GM21528 (cell line): ENCODE results near the gene SNX22.
A peak's percentile ranks its signal among the peaks of the same experiment; 100 is the strongest.
"Not testable (repeated sequence)": the region's sequence is repeated elsewhere in the genome, so short reads cannot be mapped to it uniquely, and the experiment has no call there.

Experiments
- ATAC-seq: cut with Tn5 transposase; IDR thresholded peaks from one replicate; pipeline ENCODE4 v1.9.1; 2021; ENCODE audit warnings: mild to moderate bottlenecking, moderate library complexity; ENCODE audit not compliant: unreplicated experiment, low FRiP score

SNX22 gene

DNA sequence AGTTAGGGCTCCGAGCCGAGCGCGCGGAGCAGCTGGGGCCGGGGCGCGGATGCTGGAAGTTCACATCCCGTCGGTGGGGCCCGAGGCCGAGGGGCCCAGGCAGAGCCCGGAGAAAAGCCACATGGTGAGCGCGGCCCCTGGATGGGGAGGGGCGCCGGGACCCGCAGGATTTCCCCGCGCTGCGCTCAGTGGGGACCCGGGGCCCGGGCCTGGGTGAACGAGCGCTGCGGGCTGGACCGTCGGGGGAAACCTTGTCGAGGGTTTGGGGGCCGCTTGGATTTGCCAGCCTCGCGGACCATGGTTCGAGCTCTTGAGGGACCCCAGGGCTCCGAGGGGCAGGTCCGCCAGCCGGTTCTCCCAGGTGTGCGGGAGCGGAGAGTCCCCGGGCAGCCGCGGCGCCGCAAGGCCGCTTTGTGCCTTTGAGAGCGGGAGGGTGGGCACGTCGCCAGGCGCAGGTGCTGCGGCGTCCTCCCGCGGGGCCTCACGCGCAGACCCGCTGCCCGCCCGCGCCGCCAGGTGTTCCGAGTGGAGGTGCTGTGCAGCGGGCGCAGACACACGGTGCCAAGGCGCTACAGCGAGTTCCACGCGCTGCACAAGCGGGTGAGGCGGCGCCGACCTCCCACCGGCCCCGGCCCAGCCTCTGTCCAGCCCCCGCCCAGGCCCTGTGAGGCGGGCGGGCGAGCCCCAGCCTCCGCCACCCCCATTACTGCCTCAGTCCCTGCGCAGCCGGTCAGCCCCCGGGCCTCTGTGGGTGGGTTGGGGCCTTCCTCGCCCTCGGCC lies at the start of gene SNX22:
SNX22 (plus strand) TSS at position 5 of the 780 bp plus-strand sequence; CDS start at position 50, 45 bp downstream.
- peak; percentile 11 for ATAC-seq

DNA sequence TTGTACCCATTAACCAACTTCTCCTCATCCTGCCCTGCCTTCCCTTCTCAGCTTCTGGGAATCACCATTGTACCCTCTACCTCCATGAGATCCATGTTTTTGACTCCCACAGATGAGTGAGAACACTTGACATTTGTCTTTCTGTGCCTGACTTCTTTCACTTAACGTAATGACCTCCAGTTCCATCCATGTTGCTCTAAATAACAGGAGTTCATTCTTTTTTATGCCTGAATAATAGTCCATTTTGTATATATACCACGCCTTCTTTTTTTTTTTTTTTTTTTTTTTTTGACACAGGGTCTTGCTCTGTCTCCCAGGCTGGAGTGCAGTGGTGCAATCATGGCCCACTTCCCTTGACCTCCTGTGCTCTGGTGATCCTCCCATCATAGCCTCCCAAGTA lies 49.0 kb upstream of the SNX22 start:
- ATAC-seq: no peak

DNA sequence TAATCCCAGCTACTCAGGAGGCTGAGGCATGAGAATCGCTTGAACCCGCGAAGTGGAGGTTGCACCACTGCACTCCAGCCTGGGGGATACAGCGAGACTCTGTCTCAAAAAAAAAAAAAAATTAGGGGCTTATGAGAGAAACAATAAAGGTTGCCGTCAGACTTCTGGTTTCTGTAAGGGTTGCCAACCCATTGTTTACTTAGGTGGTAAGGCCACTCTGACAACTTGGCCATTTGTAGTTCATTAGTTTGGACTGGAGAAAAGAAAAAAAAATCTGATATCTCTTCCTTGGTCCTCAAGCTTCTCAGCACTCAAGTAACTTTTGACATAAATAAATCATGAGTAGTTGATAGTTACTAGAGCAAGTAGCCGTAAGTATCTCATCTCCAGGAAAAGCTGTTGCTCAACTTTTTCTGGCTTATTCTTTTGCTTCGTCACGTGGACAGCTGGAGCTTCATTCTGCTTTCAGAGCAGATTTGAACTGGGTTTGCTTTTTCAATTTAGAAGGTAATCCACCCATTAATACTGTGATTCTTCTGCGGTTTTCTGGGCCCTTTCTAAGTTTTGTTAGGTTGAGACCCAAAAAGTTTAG lies 46.3 kb upstream of the SNX22 start:
- ATAC-seq: no peak

DNA sequence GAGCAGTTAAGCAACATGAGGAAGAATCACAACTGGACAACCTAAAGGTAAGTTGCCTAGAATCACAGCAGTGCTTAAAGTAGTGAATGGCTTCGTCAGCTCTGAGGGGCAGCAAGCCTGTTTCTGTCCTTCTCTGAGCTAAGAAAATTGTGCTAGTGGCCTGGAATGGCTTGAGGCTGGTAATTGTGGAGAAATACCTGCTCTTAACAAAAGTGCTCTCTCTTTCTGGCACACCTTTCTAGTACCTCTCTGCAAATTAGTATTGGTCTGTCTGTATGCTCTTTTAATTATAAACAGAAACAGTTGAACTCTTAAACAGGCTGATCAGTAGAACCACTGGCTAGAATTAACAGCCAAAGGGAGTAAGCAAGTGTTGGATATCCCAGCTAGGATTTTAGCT lies 44.2 kb upstream of the SNX22 start:
- ATAC-seq: no peak

DNA sequence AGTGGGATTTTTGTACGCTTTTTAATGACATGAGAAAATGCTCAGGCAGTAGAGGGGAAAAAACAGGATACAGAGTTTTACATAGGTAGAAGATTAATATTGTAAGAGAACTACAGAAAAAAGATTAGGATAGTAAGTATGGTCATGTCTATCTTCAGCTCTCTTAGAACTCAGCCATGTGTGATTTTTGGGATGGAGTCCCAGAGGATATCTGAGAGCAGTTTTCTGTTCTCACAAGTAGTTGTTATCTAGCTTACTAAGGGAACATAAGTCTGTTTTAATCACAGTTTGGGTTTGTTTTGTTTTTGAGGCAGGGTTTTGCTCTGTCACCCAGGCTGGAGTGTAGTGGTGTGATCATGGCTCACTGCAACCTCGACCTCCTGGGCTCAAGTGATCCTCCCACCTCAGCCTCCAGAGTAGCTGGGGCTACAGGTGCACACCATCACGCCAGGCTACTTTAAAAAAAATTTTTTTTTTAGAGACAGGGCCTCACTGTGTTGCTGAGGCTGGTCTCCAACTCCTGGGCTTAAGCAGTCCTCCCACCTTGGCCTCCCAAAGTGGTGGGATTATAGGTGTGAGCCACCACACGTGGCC lies 41.3 kb upstream of the SNX22 start:
- ATAC-seq: not testable (repeated sequence)

DNA sequence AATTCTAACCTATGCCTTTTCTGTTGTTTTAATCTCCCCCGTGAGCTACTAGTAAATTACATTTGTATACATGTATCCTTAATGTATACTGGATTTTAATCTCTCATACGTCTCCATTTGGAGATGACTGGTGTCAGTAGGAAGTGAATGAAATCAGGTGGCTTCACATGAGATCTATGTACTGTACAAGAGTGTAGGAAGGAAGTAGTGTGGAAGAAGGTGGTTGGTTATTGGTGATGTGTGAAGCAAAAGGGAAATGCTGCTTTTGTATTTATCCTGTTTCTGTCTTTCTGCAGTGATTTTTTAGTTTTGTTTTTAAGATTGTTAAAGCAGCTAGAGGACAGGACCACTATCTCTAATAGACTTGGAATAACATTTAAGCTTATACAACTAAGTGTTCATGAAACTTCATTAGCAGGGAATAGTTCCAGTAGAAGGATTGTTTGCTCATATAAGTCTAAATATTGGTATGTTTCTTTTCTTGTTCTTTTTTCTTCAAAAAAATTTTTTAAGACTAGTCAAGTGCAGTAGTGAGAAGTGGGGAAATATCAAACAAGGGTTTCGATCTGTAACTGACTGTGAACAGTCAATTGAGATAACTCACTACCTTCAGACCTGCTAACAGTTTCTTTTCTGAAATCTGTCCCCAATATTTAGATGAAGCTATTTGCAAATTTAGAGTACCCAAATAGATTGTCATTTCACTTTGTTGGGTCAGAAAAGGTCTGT lies 40.4 kb upstream of the SNX22 start:
- ATAC-seq: no peak

DNA sequence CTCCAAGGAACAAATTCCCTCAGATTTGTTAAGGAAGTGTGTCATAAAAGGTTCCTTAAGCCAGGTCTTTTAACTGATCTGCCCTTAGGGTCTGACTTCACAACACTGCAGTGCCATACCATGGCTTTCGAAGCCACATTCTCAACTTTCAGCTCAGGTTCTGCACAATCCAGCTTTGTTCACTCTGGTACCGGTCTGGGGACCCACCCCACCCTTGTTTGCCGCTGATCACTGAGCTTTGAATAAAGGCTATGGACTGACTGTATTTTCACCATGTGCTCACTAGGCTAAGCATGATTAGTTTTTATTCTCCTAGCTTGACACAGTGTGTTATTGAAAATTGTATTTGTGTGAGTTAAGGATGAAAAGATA lies 39.9 kb upstream of the SNX22 start:
- no peak for ATAC-seq

DNA sequence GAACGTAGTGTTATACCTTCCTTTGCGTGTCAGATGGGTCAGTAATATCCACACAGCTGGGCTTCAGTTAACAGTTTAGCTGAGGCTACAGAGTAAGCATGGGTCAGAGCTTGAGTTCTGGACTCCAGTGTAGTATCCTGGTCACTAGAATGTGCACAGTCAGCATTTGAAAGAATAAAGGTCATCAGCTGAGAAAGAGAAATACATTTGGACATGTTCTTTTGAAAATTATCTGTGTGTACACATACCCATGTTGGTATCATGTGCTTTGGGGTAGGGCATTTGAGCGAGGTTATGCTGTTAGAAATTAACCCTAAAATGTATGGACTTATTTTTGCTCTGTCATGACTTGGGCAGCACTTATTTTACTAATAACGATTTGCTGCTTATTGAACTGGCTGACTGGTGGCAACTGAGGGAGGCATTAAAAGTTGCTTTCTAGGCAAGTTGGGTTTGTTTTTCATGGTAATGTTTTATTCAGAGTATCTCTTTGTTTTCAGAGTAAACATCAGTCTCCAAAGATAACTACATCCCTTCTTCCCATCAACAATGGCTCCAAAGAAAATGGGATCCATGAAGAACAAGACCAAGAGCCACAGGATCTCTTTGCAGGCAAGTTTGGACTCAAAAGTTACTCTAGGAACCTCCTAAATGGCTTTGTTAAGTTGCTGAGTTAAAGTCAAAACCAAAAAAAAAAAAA lies 39.3 kb upstream of the SNX22 start:
- no peak for ATAC-seq

DNA sequence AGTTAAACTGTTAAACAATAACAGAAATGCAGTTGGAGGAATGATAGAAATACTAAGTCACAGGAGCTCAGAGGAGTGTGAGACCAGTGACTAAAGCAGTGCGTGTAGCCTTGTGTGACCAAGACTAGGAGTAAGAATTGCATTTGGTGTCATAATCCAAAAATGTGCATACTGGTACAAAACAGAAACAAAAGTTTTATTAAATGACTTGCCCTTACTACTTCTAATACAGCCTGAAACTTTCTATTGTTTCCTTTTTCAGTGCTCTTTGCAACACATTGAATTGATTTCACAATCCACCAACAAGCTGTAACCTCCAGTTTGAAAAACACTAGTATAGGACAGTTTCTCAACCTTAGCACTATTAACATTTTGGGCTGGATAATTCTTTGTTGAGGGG lies 38.6 kb upstream of the SNX22 start:
- no peak for ATAC-seq

DNA sequence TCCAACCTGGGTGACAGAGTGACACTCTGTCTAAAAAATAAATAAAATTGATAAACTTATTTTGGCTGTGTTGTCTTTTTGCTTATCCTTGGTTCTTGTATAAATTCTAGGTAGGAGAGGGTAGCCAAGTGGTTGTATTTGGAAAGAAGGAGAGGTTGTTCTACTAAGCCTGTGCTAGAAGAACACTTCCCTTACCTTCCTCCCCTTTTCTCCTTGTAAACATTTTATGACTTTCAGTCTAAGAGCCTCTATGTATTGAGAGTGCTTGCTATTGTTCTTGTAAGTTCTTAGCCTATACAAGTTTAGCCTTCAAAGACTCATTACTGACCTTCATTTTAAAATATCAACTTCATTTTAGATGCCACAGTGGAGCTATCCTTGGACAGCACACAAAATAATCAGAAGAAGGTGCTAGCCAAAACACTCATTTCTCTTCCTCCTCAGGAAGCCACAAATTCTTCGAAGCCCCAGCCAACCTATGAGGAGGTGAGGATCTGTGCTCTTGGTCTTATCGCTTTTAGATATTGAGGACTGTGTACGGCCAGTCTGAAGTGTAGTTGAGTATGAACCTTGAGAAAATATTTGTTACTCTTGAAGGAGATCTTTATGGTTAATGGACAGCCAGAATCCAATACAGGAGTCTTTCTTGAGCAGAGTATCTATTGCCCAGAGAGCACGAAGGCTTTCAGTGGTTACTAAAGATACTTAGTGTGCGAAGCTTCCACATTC lies 33.6 kb upstream of the SNX22 start:
- ATAC-seq: no peak

DNA sequence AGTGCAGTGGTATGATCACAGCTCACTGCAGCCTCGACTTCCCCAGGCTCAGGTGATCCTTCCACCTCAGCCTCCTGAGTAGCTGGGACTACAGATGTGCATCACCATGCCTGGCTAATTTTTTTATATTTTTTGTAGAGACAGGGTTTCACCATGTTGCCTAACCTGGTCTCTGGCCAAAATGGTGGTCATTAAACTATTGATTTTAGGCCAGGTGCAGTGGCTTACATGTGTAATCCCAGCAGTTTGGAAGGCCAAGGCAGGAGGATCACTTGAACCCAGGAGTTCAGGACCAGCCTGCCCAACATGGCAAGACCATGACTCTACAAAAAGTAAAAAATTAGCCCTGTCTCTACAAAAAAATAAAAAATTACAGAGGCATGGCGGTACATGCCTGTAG lies 31.2 kb upstream of the SNX22 start:
- ATAC-seq: not testable (repeated sequence)

DNA sequence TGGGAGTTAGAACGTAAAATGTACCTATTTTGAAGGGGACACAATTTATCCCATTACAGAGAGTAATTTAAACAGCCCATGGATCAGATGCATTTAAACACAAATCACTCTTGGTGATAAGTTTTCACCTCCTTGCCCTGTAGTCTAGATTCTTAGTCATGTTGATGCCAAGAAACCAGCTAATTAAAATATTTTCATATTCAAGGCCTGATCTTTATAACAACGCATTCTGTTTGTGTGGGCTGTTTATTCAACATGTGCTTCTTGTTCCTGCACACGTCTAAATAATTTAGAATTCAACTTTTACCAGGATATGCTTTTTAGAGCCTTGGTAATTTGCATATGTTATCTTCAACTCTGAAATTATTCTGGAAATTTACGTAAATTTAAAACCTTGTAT lies 29.9 kb upstream of the SNX22 start:
- no peak for ATAC-seq

DNA sequence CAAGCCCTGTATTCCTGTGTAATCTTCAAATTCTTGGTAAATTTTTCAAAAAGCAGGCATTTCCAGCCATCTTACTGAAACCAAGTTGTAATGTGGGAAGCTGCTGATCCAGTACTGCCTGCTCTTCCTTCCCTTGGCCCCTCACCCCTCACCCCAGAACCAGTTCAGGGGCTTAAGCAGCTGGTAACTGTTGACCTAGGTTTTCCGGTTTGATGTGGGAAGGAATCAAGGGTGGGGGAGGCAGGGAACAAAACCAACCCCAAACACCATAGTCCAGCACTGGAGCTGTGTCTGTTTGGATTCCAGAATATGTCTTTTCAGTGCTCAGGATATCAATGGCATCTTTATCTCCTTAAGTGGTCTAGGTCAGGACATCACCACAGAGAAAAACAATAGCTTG lies 29.1 kb upstream of the SNX22 start:
- ATAC-seq: no peak

DNA sequence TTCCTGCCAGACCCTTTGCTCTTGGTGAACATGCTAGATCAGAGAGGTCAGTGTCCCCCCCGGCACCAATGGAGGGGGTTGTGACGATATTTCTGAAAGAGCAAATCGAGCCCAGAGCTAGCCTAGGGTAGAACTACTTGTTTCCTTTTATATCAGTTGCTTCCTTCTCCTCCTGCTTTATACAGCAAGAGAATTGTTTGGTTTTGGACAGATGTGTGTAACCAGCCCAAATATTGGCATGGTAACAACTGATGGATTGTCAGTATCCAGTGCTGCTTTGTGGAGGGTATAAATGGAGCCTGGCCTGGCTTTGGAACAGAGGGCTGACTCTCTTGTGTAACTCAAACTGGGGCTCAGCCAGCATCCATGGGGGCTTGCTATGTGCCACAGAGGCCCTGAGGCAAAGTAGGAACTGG lies 28.6 kb upstream of the SNX22 start:
- no peak for ATAC-seq

DNA sequence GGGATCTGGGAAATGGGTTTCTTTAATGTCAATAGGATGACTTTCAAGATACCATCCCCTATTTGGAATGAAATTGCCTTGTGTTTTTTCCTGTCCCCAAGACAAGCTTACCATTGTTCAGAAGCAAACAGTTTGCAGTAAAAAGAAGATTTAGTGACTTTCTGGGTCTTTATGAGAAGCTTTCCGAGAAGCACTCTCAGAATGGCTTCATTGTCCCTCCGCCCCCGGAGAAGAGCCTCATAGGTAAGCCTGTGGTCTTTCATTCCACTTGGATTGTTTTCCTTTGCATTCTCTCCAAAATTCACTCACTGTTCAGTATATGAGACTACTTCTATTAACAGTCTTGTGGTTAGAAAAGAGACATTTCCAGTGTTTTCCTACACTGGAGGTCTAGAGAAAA lies 25.6 kb upstream of the SNX22 start:
- no peak for ATAC-seq

DNA sequence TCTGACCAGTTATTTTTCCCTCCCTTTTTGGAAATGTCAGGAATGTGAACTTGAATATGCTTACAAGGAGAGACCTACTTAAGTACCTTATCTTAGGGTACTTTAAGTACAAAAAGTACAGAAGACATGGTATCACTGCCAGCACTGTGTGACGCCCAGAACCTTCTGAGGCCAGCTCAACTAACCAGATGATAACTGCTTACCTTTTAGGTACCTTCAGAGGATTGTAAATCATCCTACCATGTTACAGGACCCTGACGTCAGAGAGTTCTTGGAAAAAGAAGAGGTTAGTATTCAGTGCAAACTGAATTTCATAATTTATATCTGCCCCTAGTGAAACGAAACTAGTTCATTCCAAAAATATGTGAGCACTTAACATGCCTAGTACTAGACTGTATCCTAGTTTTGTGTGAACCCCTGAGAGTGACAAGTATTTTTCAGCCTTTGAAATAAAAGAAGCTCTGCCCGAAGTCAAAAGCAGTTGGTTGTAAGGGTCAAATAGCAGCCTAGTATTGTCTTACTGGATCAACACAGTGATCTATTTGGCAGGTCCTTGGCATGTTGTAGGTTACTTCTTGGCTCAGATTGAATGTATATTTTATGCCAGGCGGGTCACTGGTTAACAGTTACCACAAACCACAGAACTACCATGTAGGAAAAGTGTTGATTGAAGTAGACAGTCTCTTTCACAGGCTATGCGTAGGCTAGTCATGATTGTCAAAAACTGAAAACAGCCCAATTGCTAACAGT lies 23.8 kb upstream of the SNX22 start:
- ATAC-seq: no peak

DNA sequence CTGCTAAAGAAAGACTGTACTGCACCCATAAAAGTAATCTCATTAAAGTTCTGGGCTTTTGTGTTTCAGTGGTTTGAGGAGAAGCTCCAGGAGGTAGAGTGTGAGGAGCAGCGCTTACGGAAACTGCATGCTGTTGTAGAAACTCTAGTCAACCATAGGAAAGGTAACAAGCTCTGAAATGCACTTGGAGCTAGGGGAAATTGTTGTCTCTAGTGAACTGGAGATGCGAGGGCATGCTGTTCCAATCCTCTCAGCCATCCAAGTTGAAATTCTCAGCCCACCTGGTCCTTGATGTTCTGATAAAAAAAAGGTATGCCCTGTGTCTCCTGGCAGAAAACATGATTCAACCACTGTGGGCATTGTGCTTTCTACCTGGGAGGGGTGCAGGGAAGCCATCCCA lies 21.4 kb upstream of the SNX22 start:
- ATAC-seq: no peak

DNA sequence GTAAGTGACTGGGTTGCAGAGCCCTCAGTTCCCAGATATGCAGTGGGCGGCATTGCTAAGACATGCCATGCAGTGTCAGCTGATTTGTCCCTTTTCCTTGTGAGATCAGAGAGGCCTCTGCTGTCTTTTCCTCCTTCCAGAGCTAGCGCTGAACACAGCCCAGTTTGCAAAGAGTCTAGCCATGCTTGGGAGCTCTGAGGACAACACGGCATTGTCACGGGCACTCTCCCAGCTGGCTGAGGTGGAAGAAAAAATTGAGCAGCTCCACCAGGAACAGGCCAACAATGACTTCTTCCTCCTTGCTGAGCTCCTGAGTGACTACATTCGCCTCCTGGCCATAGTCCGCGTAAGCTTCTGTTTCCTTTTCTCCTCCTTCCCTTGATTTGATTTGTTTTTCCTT lies 20.0 kb upstream of the SNX22 start:
- ATAC-seq: no peak

DNA sequence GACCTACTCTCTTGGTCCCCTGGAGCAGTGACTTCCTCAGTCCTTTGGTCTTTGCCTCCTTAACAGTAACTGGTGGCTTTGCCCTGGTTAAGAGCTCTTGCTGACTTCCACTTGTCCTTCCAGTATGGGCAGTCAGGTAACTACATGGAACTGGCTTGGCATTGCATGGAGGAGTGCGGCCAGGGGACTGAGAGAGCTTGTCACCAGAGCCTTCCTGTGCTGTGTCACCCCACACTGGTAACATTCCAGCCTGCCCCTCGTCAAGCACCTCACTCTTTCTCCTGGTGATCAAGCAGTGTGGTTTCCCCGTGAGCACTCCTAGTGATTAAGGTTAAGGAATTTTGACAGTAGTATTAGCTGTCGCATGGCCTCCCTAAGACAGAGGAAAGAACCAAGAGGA lies 19.3 kb upstream of the SNX22 start:
- no peak for ATAC-seq
